ENCODE results near the gene RB1. TPM values are rescaled to one million over a fixed set of nuclear protein-coding genes. Genes with fewer than 3 reads are reported as not detected.

The RB1 gene
- total RNA-seq, 1 donor from 2014 or later = 34.0 TPM

- Mint-ChIP-seq H3K4me3 (ENCODE audit: low read depth) (no peak overlapping the region), H3K36me3 (ENCODE audit: insufficient read depth) (peaks cover 52% of the 10 kb centered on the region), H3K27me3 (no peaks in the 10 kb centered on the region), H3K4me1 (ENCODE audit: low read depth) (peaks cover 34% of the 10 kb centered on the region), H3K27ac (peak overlapping the region; percentile 94), H3K9me3 (ENCODE audit: low read depth) (no peaks in the 10 kb centered on the region)
- no peak for DNase-seq (ENCODE audit: low spot score, unreplicated experiment)
- TF ChIP-seq CTCF (IDR thresholded peaks at IDR 0.05; ENCODE audit: unreplicated experiment) = no peak
These were observed 45.1 kb upstream of the RB1 start for GRCh38 chr13:48258430-48258829.

- no peaks in the 10 kb centered on the region for H3K9me3 Mint-ChIP-seq (ENCODE audit: low read depth)
- H3K4me3 Mint-ChIP-seq (ENCODE audit: low read depth) = no peak overlapping the region
- peaks cover 47% of the 10 kb centered on the region for H3K36me3 Mint-ChIP-seq (ENCODE audit: insufficient read depth)
- DNase-seq (ENCODE audit: low spot score, unreplicated experiment) = no peak
- H3K4me1 Mint-ChIP-seq (ENCODE audit: low read depth) = peaks cover 27% of the 10 kb centered on the region
- no peak overlapping the region for H3K27ac Mint-ChIP-seq
- H3K27me3 Mint-ChIP-seq = no peaks in the 10 kb centered on the region
- TF ChIP-seq CTCF (IDR thresholded peaks at IDR 0.05; ENCODE audit: unreplicated experiment) = no peak
These were observed 42.6 kb upstream of the RB1 start for GRCh38 chr13:48260970-48261369.

- Mint-ChIP-seq H3K27ac (no peak overlapping the region), H3K36me3 (ENCODE audit: insufficient read depth) (peaks cover 43% of the 10 kb centered on the region), H3K4me3 (ENCODE audit: low read depth) (no peak overlapping the region), H3K27me3 (no peaks in the 10 kb centered on the region), H3K9me3 (ENCODE audit: low read depth) (no peaks in the 10 kb centered on the region), H3K4me1 (ENCODE audit: low read depth) (peaks cover 9% of the 10 kb centered on the region)
- TF ChIP-seq CTCF (IDR thresholded peaks at IDR 0.05; ENCODE audit: unreplicated experiment) = no peak
- no peak for DNase-seq (ENCODE audit: low spot score, unreplicated experiment)
These were observed 40.4 kb upstream of the RB1 start for GRCh38 chr13:48263196-48263595.

- no peak for TF ChIP-seq CTCF (IDR thresholded peaks at IDR 0.05; ENCODE audit: unreplicated experiment)
- H3K36me3 Mint-ChIP-seq (ENCODE audit: insufficient read depth) = peaks cover 40% of the 10 kb centered on the region
- H3K4me3 Mint-ChIP-seq (ENCODE audit: low read depth) = no peak overlapping the region
- H3K27ac Mint-ChIP-seq = no peak overlapping the region
- H3K4me1 Mint-ChIP-seq (ENCODE audit: low read depth) = peaks cover 4% of the 10 kb centered on the region
- DNase-seq (ENCODE audit: low spot score, unreplicated experiment) = no peak
- H3K27me3 Mint-ChIP-seq = no peaks in the 10 kb centered on the region
- no peaks in the 10 kb centered on the region for H3K9me3 Mint-ChIP-seq (ENCODE audit: low read depth)
These were observed 39.5 kb upstream of the RB1 start for GRCh38 chr13:48264058-48264457.

- H3K9me3 Mint-ChIP-seq (ENCODE audit: low read depth) = no peaks in the 10 kb centered on the region
- no peak for TF ChIP-seq CTCF (IDR thresholded peaks at IDR 0.05; ENCODE audit: unreplicated experiment)
- no peak for DNase-seq (ENCODE audit: low spot score, unreplicated experiment)
- no peaks in the 10 kb centered on the region for H3K27me3 Mint-ChIP-seq
- H3K4me1 Mint-ChIP-seq (ENCODE audit: low read depth) = peaks cover 1% of the 10 kb centered on the region
- H3K36me3 Mint-ChIP-seq (ENCODE audit: insufficient read depth) = peaks cover 37% of the 10 kb centered on the region
- H3K4me3 Mint-ChIP-seq (ENCODE audit: low read depth) = no peak overlapping the region
- no peak overlapping the region for H3K27ac Mint-ChIP-seq
These were observed 38.2 kb upstream of the RB1 start for GRCh38 chr13:48265217-48265815.
